Upper lobe of left lung (tissue), 6 donors: ENCODE measurements around the gene DCDC2C. TPM values are rescaled to one million over a fixed set of nuclear protein-coding genes. Genes with fewer than 3 reads are reported as not detected.

Experiments used
- ATAC-seq, 2 donors: fragments of 200-7000 bp; cut with Tn5 transposase; one replicate each; pipeline ENCODE4 v1.9.1; 2022; ENCODE audit warnings: mild to moderate bottlenecking in 2 of 2, moderate library complexity in 2 of 2; ENCODE audit not compliant: low FRiP score in 2 of 2
- DNase-seq, 2 donors: peaks; one replicate each; pipeline ENCODE4 v3.0.0-alpha.2; 2019 to 2020
- H3K27ac ChIP-seq, 4 donors: fragments of 200-600 bp; sonication (generic); one replicate each; pipeline ENCODE4 v1.5.1; 2016 to 2019
- H3K27me3 ChIP-seq, 4 donors: fragments of 200-600 bp; sonication (generic); one replicate each; pipeline ENCODE4 v1.5.1; 2017 to 2019
- H3K36me3 ChIP-seq, 4 donors: fragments of 200-600 bp; sonication (generic); one replicate each; pipeline ENCODE4 v1.5.1; 2016 to 2019
- H3K4me1 ChIP-seq, 4 donors: fragments of 200-600 bp; sonication (generic); one replicate each; pipeline ENCODE4 v1.5.1; 2018 to 2019
- H3K4me3 ChIP-seq, 4 donors: fragments of 200-600 bp; sonication (generic); one replicate each; pipeline ENCODE4 v1.5.1; 2017 to 2019; ENCODE audit warnings: mild to moderate bottlenecking in 2 of 4, moderate library complexity in 1 of 4
- H3K9me3 ChIP-seq, 4 donors: fragments of 200-600 bp; sonication (generic); one replicate each; pipeline ENCODE4 v1.5.1; 2018 to 2019
- EP300 ChIP-seq, 4 donors: sonication (generic); formaldehyde crosslinking; IDR thresholded peaks; one replicate each; pipeline ENCODE4 v1.5.1; 2017; ENCODE audit warnings: antibody characterized with exemption in 4 of 4, control low read depth in 2 of 4
- POLR2A ChIP-seq, 4 donors: fragments of 450-650 bp; IDR thresholded peaks; one replicate each; pipeline ENCODE4 v1.5.1; 2016 to 2017; ENCODE audit warnings: antibody characterized with exemption in 4 of 4, mild to moderate bottlenecking in 2 of 4
- POLR2AphosphoS5 ChIP-seq, 2 donors: sonication (generic); formaldehyde crosslinking; IDR thresholded peaks; one replicate each; pipeline ENCODE4 v1.5.1; 2017; ENCODE audit warnings: antibody characterized with exemption in 2 of 2
- WGBS, 2 donors: methylation state at CpG; one replicate each; pipeline ENCODE4 v1.1.5; 2017 to 2018; 5-methylcytosine and 5-hydroxymethylcytosine counted together
- total RNA-seq, 6 donors: library from RNA; depleted of rRNA in 4 of 6; stranded (reverse); fragments of >200 nt in 4 of 6; gene quantifications; one replicate each; pipeline versions ENCODE4 v1.1.0 to v1.2.1, GENCODE V29; 2016 to 2021
- TF ChIP-seq, protein P1 (sequence below), 6 experiments: fragments of 450-650 bp in 4 of 6; fragments of 200-600 bp in 2 of 6; sonication (generic) in 2 of 6; IDR thresholded peaks; one replicate each; pipeline ENCODE4 v1.5.1; 2016 to 2019; ENCODE audit warnings: antibody characterized with exemption in 6 of 6
- donor health status: DM: no; HTN: no; CAD: no; lungs with moderate emphysema.
- donor health status: DM: no; HTN: yes; CAD: no; lungs with severe emphysema.

Gene DCDC2C
- total RNA-seq, 6 donors from 2014 or later: not detected

DNA sequence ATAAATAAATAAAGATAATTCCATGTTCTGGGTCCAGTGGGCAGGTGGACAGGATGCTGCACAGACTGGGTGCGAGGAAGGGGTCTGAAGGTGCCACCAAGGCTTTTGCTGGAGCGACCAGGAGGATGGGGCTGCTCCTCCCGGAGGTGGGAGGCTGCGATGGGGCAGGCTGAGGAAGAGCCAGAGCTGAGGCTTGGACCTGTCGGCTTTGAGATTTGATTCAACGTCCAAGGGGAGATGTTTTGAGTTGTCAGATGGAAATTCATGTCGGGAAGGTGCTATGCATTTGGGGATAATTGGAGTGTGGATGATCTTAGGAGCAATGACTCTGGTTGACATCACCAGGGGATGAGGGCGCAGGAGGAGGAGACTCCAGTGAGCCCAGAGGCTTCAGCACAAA, 33.7 kb upstream of the DCDC2C start:
- H3K4me1 ChIP-seq: peaks cover 0 to 3% (median 0%) of the 10 kb centered on the region in 4 donors
- no peaks in the 10 kb centered on the region for H3K36me3 ChIP-seq
- H3K27me3 ChIP-seq: no peaks in the 10 kb centered on the region
- WGBS, 2 donors: 81 to 86% methylated on average over 8 of the region's 8 CpGs
- H3K9me3 ChIP-seq: no peaks in the 10 kb centered on the region
- ATAC-seq (no peak), DNase-seq (no peak)
- no peak overlapping the region for H3K4me3 ChIP-seq
- TF ChIP-seq EP300 (IDR thresholded peaks at IDR 0.05): no peak
- TF ChIP-seq POLR2AphosphoS5 (IDR thresholded peaks at IDR 0.05): no peak
- no peak for TF ChIP-seq POLR2A (IDR thresholded peaks at IDR 0.05)
- TF ChIP-seq, protein P1, sequence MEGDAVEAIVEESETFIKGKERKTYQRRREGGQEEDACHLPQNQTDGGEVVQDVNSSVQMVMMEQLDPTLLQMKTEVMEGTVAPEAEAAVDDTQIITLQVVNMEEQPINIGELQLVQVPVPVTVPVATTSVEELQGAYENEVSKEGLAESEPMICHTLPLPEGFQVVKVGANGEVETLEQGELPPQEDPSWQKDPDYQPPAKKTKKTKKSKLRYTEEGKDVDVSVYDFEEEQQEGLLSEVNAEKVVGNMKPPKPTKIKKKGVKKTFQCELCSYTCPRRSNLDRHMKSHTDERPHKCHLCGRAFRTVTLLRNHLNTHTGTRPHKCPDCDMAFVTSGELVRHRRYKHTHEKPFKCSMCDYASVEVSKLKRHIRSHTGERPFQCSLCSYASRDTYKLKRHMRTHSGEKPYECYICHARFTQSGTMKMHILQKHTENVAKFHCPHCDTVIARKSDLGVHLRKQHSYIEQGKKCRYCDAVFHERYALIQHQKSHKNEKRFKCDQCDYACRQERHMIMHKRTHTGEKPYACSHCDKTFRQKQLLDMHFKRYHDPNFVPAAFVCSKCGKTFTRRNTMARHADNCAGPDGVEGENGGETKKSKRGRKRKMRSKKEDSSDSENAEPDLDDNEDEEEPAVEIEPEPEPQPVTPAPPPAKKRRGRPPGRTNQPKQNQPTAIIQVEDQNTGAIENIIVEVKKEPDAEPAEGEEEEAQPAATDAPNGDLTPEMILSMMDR (IDR thresholded peaks at IDR 0.05): no peak
- H3K27ac ChIP-seq: no peak overlapping the region

DNA sequence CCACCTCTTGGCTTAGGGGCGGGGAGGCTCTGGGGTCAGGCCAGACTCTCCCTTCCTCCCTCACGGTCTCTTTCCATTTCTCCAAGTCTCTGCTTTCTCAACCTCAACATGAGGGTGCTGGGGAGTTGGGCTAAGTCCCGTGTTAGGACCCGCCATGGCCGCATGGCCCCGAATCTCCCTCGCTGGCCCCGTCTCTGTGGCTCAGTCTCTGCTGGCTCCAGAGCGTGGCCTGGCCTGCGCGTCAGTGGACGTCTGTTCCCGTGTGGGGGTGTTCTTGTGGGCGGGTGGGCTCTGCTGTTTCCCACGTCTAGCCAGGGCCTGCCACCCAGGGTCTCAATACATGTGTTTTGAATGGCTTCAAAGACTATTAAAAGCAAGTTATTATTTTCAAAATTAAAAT, 33.0 kb upstream of the DCDC2C start:
- Histone ChIP-seq H3K4me3 (no peak overlapping the region), H3K27ac (no peak overlapping the region), H3K27me3 (no peaks in the 10 kb centered on the region), H3K9me3 (no peaks in the 10 kb centered on the region), H3K36me3 (no peaks in the 10 kb centered on the region), H3K4me1 (peaks cover 0 to 3% (median 0%) of the 10 kb centered on the region in 4 donors)
- TF ChIP-seq, protein P1 (IDR thresholded peaks at IDR 0.05): no peak
- no peak for TF ChIP-seq POLR2A (IDR thresholded peaks at IDR 0.05)
- TF ChIP-seq POLR2AphosphoS5 (IDR thresholded peaks at IDR 0.05): no peak
- no peak for TF ChIP-seq EP300 (IDR thresholded peaks at IDR 0.05)
- WGBS, 2 donors: 92% methylated on average over 15 of the region's 15 CpGs
- DNase-seq: peak in 1 of 2 donors; percentile 72
- ATAC-seq: no peak

DNA sequence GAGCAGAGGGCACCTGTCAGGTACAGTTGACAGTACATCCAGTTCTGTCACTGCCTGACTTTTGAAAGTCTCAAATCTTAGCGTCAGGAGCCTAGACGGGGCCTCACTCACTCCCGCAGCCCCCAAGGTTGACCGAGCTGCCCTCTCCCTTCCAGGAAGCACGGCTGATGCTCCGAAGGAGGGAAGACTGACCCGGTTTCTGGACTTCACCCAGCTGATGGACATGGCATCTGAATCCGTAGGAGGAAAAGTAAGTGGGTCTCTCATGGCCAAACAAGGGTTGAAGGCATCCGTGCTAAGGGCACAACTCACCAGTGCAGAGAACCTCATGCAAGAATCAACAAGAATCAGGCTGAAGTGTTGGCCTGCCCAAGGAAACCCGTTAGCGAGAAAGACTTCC, 32.4 kb upstream of the DCDC2C start:
- ATAC-seq: no peak
- H3K27ac ChIP-seq: no peak overlapping the region
- TF ChIP-seq EP300 (IDR thresholded peaks at IDR 0.05): no peak
- TF ChIP-seq, protein P1 (IDR thresholded peaks at IDR 0.05): no peak
- no peak for TF ChIP-seq POLR2AphosphoS5 (IDR thresholded peaks at IDR 0.05)
- no peak for TF ChIP-seq POLR2A (IDR thresholded peaks at IDR 0.05)
- no peak overlapping the region for H3K4me3 ChIP-seq
- 81 to 87% methylated on average over 11 of the region's 11 CpGs for WGBS, 2 donors
- no peaks in the 10 kb centered on the region for H3K9me3 ChIP-seq
- H3K27me3 ChIP-seq: no peaks in the 10 kb centered on the region
- no peaks in the 10 kb centered on the region for H3K36me3 ChIP-seq
- no peak for DNase-seq
- H3K4me1 ChIP-seq: peaks cover 0 to 3% (median 0%) of the 10 kb centered on the region in 4 donors

DNA sequence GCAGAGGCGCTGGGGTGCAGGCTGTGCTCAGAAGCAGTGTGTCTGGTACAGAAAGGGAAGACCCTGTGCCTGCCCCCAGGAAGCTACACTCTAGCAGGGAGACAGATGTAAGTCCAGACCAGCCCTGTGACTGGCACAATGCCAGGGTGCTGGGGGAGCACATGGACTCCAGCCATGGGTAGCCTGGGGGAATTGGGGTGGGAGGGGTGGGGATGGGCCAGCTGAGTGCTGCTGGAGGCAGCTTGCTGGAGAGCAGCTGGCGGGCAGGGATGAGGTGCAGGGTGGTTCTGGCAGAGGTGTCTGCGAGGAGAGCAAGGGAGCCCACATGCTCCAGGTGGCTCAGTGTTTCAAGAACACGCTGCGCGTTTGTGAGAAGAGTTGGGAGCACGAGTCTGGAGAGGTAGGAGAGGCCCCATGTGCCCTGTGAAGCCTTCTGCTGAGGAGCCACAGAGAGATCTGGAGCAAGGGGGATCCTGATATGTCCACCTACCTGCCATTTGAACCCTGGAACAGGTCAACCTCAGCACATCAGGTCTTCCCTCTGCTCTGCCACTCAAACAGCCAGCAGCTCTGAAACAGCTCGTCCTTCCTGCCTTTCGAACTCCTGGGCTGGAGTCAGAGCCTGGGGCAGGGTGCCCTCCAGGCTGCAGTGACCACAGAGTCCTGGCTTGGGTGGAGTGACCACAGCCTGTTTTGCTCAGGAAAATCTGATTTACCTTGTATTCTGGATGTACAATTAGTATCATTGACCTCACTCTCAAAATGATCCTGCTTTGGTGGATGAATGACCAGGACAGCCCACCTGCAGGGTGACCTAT, 30.3 kb upstream of the DCDC2C start:
- H3K9me3 ChIP-seq: no peaks in the 10 kb centered on the region
- no peaks in the 10 kb centered on the region for H3K27me3 ChIP-seq
- DNase-seq (no peak), ATAC-seq (no peak)
- H3K4me1 ChIP-seq: no peaks in the 10 kb centered on the region
- no peak for TF ChIP-seq POLR2AphosphoS5 (IDR thresholded peaks at IDR 0.05)
- no peak for TF ChIP-seq EP300 (IDR thresholded peaks at IDR 0.05)
- TF ChIP-seq, protein P1 (IDR thresholded peaks at IDR 0.05): no peak
- no peak for TF ChIP-seq POLR2A (IDR thresholded peaks at IDR 0.05)
- no peaks in the 10 kb centered on the region for H3K36me3 ChIP-seq
- H3K4me3 ChIP-seq: no peak overlapping the region
- no peak overlapping the region for H3K27ac ChIP-seq
- 73 to 86% methylated on average over 9 of the region's 9 CpGs for WGBS, 2 donors
